CD8-positive, alpha-beta memory T cell (primary cell): Measurements from ENCODE around the gene TAF6. TPM values are rescaled to one million over a fixed set of nuclear protein-coding genes. Genes with fewer than 3 reads are reported as not detected.
A peak's percentile ranks its signal among the peaks of the same experiment; 100 is the strongest.

ENCODE experiments used
- CTCF ChIA-PET: fragments of 350-600 bp; sonication (Branson Sonifier 250); formaldehyde crosslinking; loops from one replicate; lab custom pipeline; 2021; ENCODE audit warnings: antibody characterized with exemption; lab: Charles Lee
- POLR2A ChIA-PET: fragments of 350-600 bp; sonication (Branson Sonifier 250); formaldehyde crosslinking; loops from one replicate; lab custom pipeline; 2021; ENCODE audit warnings: antibody characterized with exemption; lab: Charles Lee
- DNase-seq, 5 donors: peaks; one replicate each; pipeline versions ENCODE4 v3.0.0 to v3.0.0-alpha.2; 2020 to 2022; ENCODE audit warnings: mixed read lengths in 1 of 5
- H3K27ac ChIP-seq: one replicate; pipeline ENCODE4 v1.7.0; 2013; ENCODE audit warnings: low read depth, mild to moderate bottlenecking, low read length, moderate library complexity
- H3K27me3 ChIP-seq: 2 replicates; pipeline ENCODE4 v1.7.0; 2013; ENCODE audit warnings: low read length, mild to moderate bottlenecking; ENCODE audit not compliant: insufficient read depth, poor library complexity, severe bottlenecking
- H3K36me3 ChIP-seq: 2 replicates; pipeline ENCODE4 v1.7.0; 2013; ENCODE audit warnings: mild to moderate bottlenecking, low read length, moderate library complexity; ENCODE audit not compliant: insufficient read depth
- H3K4me1 ChIP-seq: 2 replicates; pipeline ENCODE4 v1.7.0; 2013; ENCODE audit warnings: mild to moderate bottlenecking, low read length, moderate library complexity; ENCODE audit not compliant: insufficient read depth
- H3K4me3 ChIP-seq: 2 replicates; pipeline ENCODE4 v1.7.0; 2013; ENCODE audit warnings: mild to moderate bottlenecking, low read length
- H3K9me3 ChIP-seq: 2 replicates; pipeline ENCODE4 v1.7.0; 2013; ENCODE audit warnings: mild to moderate bottlenecking, low read length
- H3K27ac Mint-ChIP-seq, 8 donors: one replicate each; pipeline ENCODE4 v1.8.0; 2020 to 2021; ENCODE audit warnings: mixed read lengths in 8 of 8, mild to moderate bottlenecking in 6 of 8, inconsistent platforms in 3 of 8, moderate library complexity in 3 of 8
- H3K27me3 Mint-ChIP-seq, 2 donors: one replicate each; pipeline ENCODE4 v1.8.0; 2020 to 2021; ENCODE audit warnings: mixed read lengths in 2 of 2, mild to moderate bottlenecking in 1 of 2, moderate library complexity in 1 of 2
- H3K36me3 Mint-ChIP-seq, 3 donors: one replicate each; pipeline ENCODE4 v1.8.0; 2020 to 2021; ENCODE audit warnings: mixed read lengths in 3 of 3, inconsistent platforms in 1 of 3, mild to moderate bottlenecking in 1 of 3
- H3K4me1 Mint-ChIP-seq, 3 donors: one replicate each; pipeline ENCODE4 v1.8.0; 2020 to 2021; ENCODE audit warnings: mixed read lengths in 3 of 3, inconsistent platforms in 1 of 3, mild to moderate bottlenecking in 1 of 3
- H3K4me3 Mint-ChIP-seq, 7 donors: one replicate each; pipeline ENCODE4 v1.8.0; 2020 to 2021; ENCODE audit warnings: mixed read lengths in 7 of 7, mild to moderate bottlenecking in 6 of 7, moderate library complexity in 4 of 7, inconsistent platforms in 2 of 7
- H3K9me3 Mint-ChIP-seq, 5 donors: one replicate each; pipeline ENCODE4 v1.8.0; 2020 to 2022; ENCODE audit warnings: mixed read lengths in 5 of 5, mild to moderate bottlenecking in 3 of 5, moderate library complexity in 2 of 5, inconsistent platforms in 1 of 5
- polyA plus RNA-seq: library from polyadenylated mRNA; unstranded; fragments of 300-500 nt; fragmentation: Illumina TruSeq; gene quantifications from one replicate; pipeline ENCODE4 v1.2.3, GENCODE V29; 2021
- total RNA-seq, 2 experiments: library from RNA; stranded (reverse); gene quantifications; one replicate each; pipeline ENCODE4 v1.2.3, GENCODE V29; 2021

The TAF6 gene
- total RNA-seq (10 to 100 TPM; 75.7 to 82.3 TPM), polyA plus RNA-seq (39.8 TPM)

DNA sequence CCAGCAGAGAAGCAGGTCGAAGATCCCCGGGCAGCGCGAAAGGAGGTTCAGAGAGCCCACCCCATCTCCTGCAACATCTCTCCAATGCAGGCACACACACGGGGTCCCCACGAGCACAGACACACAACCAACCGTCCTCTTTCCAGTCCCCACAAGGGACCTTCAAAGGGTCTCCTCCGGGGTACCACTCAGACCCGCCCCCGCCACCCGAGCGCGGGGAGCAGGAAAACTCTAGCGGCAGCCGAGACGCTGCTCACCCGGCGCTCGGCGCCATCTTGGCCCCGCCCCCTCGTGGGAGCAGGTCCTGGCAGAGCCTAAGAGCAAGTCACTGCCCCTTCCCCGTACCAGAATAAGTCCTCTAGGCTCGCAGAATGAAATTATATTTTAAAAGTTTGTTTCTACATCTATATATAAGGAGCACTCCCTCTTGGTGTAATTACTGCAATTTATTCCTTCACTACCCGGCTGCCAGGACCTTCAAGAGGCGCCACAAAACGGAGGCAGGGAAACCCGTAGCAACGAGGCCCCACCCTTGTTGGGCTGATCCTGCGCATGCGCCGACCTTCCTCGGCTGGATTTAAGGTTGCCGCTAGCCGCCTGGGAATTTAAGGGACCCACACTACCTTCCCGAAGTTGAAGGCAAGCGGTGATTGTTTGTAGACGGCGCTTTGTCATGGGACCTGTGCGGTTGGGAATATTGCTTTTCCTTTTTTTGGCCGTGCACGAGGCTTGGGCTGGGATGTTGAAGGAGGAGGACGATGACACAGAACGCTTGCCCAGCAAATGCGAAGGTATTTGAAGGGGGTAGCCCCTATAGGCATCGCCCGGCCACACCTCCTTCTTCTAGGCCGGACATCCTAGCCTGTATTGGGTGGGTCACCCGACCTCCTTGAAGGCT lies at the start of gene TAF6, which contains the start of gene CNPY4:
Gene TAF6 (minus strand): TSS at position 287 of the 898 bp plus-strand sequence. CDS start 5,149 bp downstream, outside the sequence.
Gene CNPY4 (plus strand): TSS at position 563 of the 898 bp plus-strand sequence. CDS start 111 bp downstream, at position 674.
- peaks cover 17% of the 10 kb centered on the region for H3K4me1 ChIP-seq
- DNase-seq: peak; percentile 93 to 97 (median 94)
- no peaks in the 10 kb centered on the region for H3K36me3 ChIP-seq
- Mint-ChIP-seq H3K27me3 (no peaks in the 10 kb centered on the region), H3K4me3 (peak within 1 kb of the TSS; percentile 95 to 99 (median 97)), H3K36me3 (peaks cover 0 to 41% (median 4%) of the 10 kb centered on the region in 3 donors), H3K9me3 (no peaks in the 10 kb centered on the region), H3K4me1 (peaks cover 24 to 36% (median 33%) of the 10 kb centered on the region in 3 donors), H3K27ac (peak within 1 kb of the TSS; percentile 96 to 100 (median 99))
- no peaks in the 10 kb centered on the region for H3K27me3 ChIP-seq
- POLR2A ChIA-PET: interaction anchor here (0.6 to 1.6 kb wide), 7 partner anchors 9 to 979 kb away, joined by 3 to 18 read pairs (median 5); partner anchors contain the start of genes AP4M1, MCM7 and ZCWPW1
- peak within 1 kb of the TSS; percentile 94 for H3K27ac ChIP-seq
- CTCF ChIA-PET: interaction anchor here (0.9 to 2.1 kb wide), 5 partner anchors 8 to 733 kb away, joined by 3 to 17 read pairs (median 5); partner anchors contain the start of genes AP4M1, MCM7 and SLC12A9
- H3K9me3 ChIP-seq: no peaks in the 10 kb centered on the region
- peak within 1 kb of the TSS; percentile 99 for H3K4me3 ChIP-seq

DNA sequence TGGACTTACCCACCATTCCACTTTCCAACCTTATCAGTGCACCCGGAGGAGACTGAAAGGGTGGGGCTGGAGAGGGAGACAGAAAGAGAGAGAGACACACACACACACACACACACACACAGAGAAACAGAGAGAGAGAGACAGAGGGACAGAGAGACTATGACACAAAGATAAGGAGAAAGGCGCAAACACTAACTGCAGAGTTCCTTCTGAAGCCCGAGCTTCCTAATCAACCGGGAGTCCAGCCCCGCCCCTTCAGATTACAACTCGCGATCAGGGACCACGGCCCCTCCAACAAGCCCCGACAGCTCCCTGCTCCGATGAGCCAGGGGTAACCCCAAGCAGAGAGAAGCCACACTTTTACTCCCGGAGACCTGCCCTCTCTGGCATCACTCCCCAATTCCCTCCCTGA lies 48.8 kb upstream of the TAF6 start:
- H3K9me3 ChIP-seq: no peaks in the 10 kb centered on the region

DNA sequence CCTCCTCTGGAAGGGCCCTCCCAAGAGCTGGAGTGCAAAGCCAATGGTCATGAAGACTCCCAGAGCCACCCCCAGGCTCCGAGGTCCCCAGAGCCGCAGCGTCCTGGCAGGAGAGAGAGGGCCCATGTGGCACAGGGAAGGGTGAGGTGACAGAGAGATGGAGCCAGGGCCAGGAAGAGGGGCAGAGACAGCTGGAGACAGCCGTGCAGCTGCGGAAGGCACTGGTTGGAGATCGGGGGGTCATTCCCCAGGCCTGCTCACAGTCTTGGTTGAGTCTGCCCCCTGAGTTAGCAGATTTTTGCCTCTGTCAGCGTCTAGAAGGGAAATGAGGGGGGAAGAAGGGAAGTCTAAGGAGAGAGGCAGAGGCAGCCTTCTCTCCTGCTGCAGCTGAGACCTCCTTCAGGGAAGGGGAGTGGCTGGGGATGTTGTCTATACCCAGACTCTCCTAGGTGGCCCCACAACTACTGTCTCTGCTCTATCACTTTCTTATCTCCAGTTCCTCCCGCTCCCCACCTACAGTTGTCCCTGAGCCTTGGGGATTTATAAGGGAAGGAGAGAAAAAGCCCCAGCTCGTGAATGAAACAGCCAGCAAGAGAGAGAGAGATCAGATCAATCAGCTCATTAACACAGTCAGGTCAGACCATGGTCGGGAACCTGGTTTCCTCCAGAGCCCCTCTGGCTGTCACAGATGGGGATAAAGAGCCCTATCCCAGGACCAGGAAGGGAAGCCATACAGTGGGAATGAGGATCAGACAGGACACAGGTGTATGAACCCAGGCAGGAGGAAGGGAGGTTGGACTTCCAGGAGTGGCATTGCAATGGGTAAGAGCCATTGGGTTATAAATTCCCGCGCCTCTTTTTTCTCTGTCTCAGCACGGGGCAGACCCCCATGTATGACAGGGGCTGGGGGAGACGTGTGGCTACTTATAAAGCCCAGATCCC lies 48.1 kb upstream of the TAF6 start:
- peak in 1 of 5 donors; percentile 39 for DNase-seq
- no peaks in the 10 kb centered on the region for H3K9me3 Mint-ChIP-seq
- H3K4me3 ChIP-seq: peak overlapping the region; percentile 82
- peaks cover 0 to 1% (median 0%) of the 10 kb centered on the region in 3 donors for H3K36me3 Mint-ChIP-seq
- H3K27ac Mint-ChIP-seq: peak overlapping the region in 4 of 8 donors; percentile 51 to 63 (median 54)
- H3K4me3 Mint-ChIP-seq: peak overlapping the region; percentile 19 to 83 (median 75)
- H3K27me3 ChIP-seq: peaks cover 8% of the 10 kb centered on the region
- H3K4me1 Mint-ChIP-seq: peaks cover 53 to 77% (median 64%) of the 10 kb centered on the region in 3 donors
- peaks cover 32 to 35% of the 10 kb centered on the region in 2 donors for H3K27me3 Mint-ChIP-seq
- peak overlapping the region; percentile 54 for H3K27ac ChIP-seq
- no peaks in the 10 kb centered on the region for H3K36me3 ChIP-seq
- ChIA-PET POLR2A (interaction anchor here (0.5 to 2.8 kb wide), 8 partner anchors 8 to 262 kb away, joined by 3 to 18 read pairs (median 4); partner anchors contain the start of genes GPC2, LAMTOR4, STAG3 and TRAPPC14), CTCF (interaction anchor here (0.8 to 3.4 kb wide), 6 partner anchors 10 to 51 kb away, joined by 3 to 22 read pairs (median 8); partner anchors contain the start of genes GPC2, LAMTOR4, STAG3 and TRAPPC14)
- peaks cover 79% of the 10 kb centered on the region for H3K4me1 ChIP-seq
- no peaks in the 10 kb centered on the region for H3K9me3 ChIP-seq

More for the DNA sequence above, 48.8 kb upstream of the TAF6 start:
- Mint-ChIP-seq H3K27me3 (peaks cover 32 to 35% of the 10 kb centered on the region in 2 donors), H3K4me1 (peaks cover 49 to 72% (median 59%) of the 10 kb centered on the region in 3 donors), H3K27ac (peak overlapping the region in 4 of 8 donors; percentile 12 to 82 (median 57)), H3K9me3 (no peaks in the 10 kb centered on the region), H3K36me3 (peaks cover 0 to 1% (median 0%) of the 10 kb centered on the region in 3 donors), H3K4me3 (peak overlapping the region; percentile 19 to 83 (median 75))
- H3K27ac ChIP-seq: peak overlapping the region; percentile 54
- peak overlapping the region; percentile 82 for H3K4me3 ChIP-seq
- POLR2A ChIA-PET: interaction anchor here (0.6 to 2.8 kb wide), 5 partner anchors 9 to 261 kb away, joined by 3 to 18 read pairs (median 5); partner anchors contain the start of genes GPC2, LAMTOR4, STAG3 and ZCWPW1
- H3K27me3 ChIP-seq: peaks cover 8% of the 10 kb centered on the region
- H3K36me3 ChIP-seq: no peaks in the 10 kb centered on the region
- peak in 1 of 5 donors; percentile 28 for DNase-seq
- peaks cover 74% of the 10 kb centered on the region for H3K4me1 ChIP-seq
- CTCF ChIA-PET: interaction anchor here (1.6 to 3.4 kb wide), 4 partner anchors 11 to 50 kb away, joined by 4 to 22 read pairs (median 12); partner anchors contain the start of gene TRAPPC14

DNA sequence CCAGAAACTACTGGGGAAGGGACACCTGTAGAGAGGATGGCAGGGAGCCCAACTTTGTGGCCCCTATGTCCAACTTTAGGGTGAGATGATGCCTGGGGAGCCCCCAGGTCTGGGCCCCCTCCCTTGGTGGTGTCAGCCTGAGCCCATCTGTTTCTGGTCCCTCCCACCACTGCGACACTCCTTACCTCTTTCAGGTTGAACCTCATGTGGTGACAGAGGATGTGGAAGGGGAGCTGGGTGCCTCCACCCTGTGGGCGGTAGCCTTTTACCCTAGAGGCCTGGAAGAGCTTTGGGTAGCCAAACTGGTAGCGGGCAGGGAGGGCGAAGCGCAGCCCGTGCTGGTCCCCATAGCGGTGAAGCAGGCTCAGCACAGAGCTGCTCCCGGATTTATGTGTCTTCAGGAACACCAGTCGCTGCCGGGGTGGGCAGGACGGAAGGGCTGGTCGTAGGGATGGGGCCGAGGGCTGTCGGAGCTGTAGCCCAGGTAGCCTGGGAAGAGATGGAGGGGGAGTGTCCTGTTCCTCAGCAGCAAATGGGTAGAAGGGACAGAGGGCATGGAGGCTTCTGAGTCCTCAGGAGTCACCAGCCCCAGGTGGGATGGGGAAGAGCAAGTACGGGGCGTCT lies 47.3 kb upstream of the TAF6 start:
- Histone ChIP-seq H3K36me3 (no peaks in the 10 kb centered on the region), H3K27ac (no peak overlapping the region), H3K4me3 (peak overlapping the region; percentile 82), H3K27me3 (peaks cover 8% of the 10 kb centered on the region), H3K4me1 (peaks cover 79% of the 10 kb centered on the region), H3K9me3 (no peaks in the 10 kb centered on the region)
- H3K36me3 Mint-ChIP-seq: peaks cover 0 to 1% (median 0%) of the 10 kb centered on the region in 3 donors
- DNase-seq: peak in 2 of 5 donors; percentile 49 to 59
- CTCF ChIA-PET: interaction anchor here (1.0 to 3.4 kb wide), 5 partner anchors 9 to 52 kb away, joined by 3 to 22 read pairs (median 11); partner anchors contain the start of genes LAMTOR4 and TRAPPC14
- H3K4me1 Mint-ChIP-seq: peaks cover 51 to 77% (median 60%) of the 10 kb centered on the region in 3 donors
- POLR2A ChIA-PET: interaction anchor here (0.5 to 2.8 kb wide), 6 partner anchors 10 to 83 kb away, joined by 3 to 18 read pairs (median 6); partner anchors contain the start of genes GPC2, LAMTOR4 and STAG3
- no peaks in the 10 kb centered on the region for H3K9me3 Mint-ChIP-seq
- peaks cover 32% of the 10 kb centered on the region in 2 donors for H3K27me3 Mint-ChIP-seq
- peak overlapping the region in 5 of 7 donors; percentile 47 to 82 (median 58) for H3K4me3 Mint-ChIP-seq
- H3K27ac Mint-ChIP-seq: peak overlapping the region in 6 of 8 donors; percentile 42 to 92 (median 58)

DNA sequence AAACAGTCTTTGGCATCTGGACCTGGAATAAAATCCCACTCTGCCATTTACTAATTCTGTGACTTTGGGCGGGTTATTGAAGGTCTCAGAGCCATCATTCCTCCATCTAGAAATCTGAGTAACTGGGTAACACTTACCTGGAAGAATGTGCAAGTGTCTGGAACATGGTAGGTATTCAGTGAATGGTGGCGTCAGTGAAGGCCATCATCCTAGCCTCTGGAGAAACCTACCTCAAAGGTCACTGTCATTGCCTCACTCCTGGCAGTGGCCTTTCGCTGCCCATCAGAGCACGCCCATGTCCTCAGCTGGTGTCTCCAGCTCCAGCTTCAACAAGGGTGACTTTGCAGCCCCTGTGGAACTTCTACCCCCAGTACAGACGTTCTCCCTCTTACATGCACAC lies 44.7 kb upstream of the TAF6 start:
- POLR2A ChIA-PET: interaction anchor here (0.6 to 1.0 kb wide), 6 partner anchors 10 to 265 kb away, joined by 3 to 5 read pairs (median 4); partner anchors contain the start of genes GPC2, LAMTOR4, STAG3 and ZCWPW1
- Mint-ChIP-seq H3K36me3 (no peaks in the 10 kb centered on the region), H3K27me3 (peaks cover 24% of the 10 kb centered on the region in 2 donors), H3K27ac (peak overlapping the region in 4 of 8 donors; percentile 71 to 87 (median 86)), H3K4me1 (peaks cover 44 to 63% (median 50%) of the 10 kb centered on the region in 3 donors), H3K4me3 (peak overlapping the region in 1 of 7 donors; percentile 67), H3K9me3 (no peaks in the 10 kb centered on the region)
- H3K27ac ChIP-seq: no peak overlapping the region
- no peaks in the 10 kb centered on the region for H3K9me3 ChIP-seq
- peaks cover 61% of the 10 kb centered on the region for H3K4me1 ChIP-seq
- H3K36me3 ChIP-seq: no peaks in the 10 kb centered on the region
- peak overlapping the region; percentile 50 for H3K4me3 ChIP-seq
- CTCF ChIA-PET: interaction anchor here (0.9 to 1.2 kb wide), 3 partner anchors 30 to 528 kb away, joined by 3 to 4 read pairs (median 3); no protein-coding TSS in a partner anchor
- H3K27me3 ChIP-seq: no peaks in the 10 kb centered on the region
- no peak for DNase-seq

DNA sequence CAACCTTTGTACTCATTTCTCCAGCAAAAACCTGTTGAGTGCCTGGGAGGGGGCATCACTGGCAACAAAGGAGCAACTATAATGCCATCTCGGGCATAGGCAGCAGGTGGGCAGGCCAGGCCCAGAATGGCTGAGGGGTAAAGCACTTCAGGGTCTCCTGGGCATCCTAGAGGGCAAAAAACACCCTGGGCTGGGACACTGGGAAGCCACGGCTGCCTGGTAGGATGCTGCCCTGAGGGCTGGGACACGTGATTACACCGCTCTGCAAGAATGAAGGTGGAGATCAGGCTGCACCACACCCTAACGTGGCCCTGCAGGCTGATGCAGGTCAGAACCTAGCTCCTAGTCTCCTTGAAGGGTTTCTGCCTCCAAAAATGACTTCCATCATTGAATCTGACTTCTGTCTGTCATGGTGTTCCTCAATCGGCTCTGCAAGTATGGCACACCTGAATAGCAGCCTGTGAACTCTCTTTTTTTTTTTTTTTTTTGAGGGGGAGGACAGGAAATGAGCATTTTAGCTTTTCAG lies 43.9 kb upstream of the TAF6 start:
- peak in 1 of 5 donors; percentile 66 for DNase-seq
- peak overlapping the region in 6 of 7 donors; percentile 58 to 85 (median 66) for H3K4me3 Mint-ChIP-seq
- H3K9me3 ChIP-seq: no peaks in the 10 kb centered on the region
- peak overlapping the region; percentile 71 to 91 (median 84) for H3K27ac Mint-ChIP-seq
- peaks cover 17% of the 10 kb centered on the region in 2 donors for H3K27me3 Mint-ChIP-seq
- no peaks in the 10 kb centered on the region for H3K27me3 ChIP-seq
- no peaks in the 10 kb centered on the region for H3K36me3 ChIP-seq
- peaks cover 55% of the 10 kb centered on the region for H3K4me1 ChIP-seq
- no peaks in the 10 kb centered on the region for H3K9me3 Mint-ChIP-seq
- CTCF ChIA-PET: interaction anchor here (0.8 to 1.2 kb wide), 3 partner anchors 30 to 529 kb away, joined by 3 to 4 read pairs (median 3); no protein-coding TSS in a partner anchor
- H3K36me3 Mint-ChIP-seq: peaks cover 0 to 1% (median 0%) of the 10 kb centered on the region in 3 donors
- no peak overlapping the region for H3K27ac ChIP-seq
- peaks cover 36 to 59% (median 42%) of the 10 kb centered on the region in 3 donors for H3K4me1 Mint-ChIP-seq
- POLR2A ChIA-PET: interaction anchor here (0.6 to 1.0 kb wide), 6 partner anchors 9 to 266 kb away, joined by 3 to 5 read pairs (median 4); partner anchors contain the start of genes GPC2, LAMTOR4, STAG3 and ZCWPW1
- peak overlapping the region; percentile 50 for H3K4me3 ChIP-seq
